GM18519 (cell line): Measurements from ENCODE around the gene YBX3.

Source experiments
- ATAC-seq: cut with Tn5 transposase; IDR thresholded peaks from one replicate; pipeline ENCODE4 v1.9.1; 2021; ENCODE audit warnings: mild to moderate bottlenecking, moderate library complexity; ENCODE audit not compliant: unreplicated experiment, low FRiP score

YBX3 gene

DNA sequence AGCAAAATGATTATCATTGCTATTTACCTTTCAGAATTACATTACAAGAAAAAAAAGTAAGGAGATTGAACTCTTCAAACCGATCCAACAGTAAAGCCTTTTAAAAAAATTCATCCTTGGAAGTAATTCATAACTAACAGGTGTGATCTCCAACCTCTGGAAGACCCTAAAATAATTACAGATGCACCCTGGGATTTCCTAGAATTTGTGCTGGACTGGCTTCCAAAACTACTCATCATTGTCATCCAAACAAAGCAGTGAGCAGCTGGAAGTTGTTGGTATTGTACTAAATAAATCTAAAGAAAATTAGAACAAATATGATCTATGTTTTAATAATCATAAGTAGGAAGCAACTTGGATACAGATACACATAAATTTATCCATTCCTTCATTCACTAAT lies 1.9 kb upstream of the YBX3 start:
- ATAC-seq = no peak

DNA sequence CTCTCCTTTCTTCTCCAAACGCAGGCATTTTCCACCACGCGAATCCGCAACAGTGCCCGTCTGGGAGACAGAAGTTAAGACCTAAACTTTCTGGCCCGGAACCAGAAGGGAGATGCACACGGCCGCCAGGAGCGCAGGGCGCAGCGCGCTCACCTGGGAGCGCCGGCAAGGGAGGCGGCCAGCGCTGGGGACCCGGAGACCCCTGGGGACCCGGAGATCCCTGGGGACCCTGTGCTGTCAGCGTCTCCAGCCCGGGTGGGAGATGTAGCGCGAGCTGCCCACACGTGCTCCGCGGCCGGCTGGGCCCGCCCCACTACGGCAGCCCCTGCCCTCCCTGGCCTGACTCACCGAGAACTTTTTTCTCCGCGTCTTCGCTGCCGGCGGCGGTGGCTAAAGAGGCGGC lies 620 bp downstream of the YBX3 start:
- ATAC-seq = no peak

DNA sequence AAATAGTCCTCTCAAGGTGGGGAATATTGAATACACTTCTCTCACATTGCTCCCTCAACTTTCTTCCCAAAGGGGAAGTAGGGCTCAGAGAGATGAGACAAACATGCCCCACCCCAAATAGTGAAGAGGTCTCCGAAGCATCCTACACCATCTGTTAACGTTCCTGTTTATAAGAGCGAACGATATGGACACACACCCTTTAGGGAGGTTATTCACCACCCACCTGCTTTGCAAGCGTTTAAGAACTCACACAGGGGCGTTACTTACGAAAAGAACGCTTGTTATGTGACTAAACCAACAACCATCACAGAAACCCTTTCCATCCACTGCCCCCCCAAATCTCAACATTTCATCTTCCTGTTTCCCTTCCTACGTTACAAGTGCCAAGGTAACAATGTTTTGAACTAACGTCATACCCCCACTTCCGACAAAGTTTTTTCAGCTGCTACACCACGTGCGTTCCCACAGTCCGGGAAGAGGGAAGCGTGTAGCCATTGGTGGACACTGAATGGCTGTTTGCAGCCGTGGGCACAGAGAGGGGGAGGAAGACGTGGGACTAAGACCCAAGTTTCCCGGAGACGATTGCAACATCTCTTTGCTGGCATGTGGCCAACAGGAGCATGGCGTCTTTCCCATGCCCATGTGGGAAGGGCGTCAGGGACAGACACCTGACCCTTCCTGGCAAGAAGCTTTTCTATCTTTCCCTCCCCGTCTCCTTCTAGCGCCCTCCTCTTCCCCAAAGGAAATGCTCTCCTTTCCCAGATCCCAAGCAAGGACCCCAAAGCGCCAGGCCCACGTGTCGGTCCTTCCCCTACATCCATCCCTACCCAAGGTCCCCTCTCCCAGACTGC lies 1.2 kb downstream of the YBX3 start:
- no peak for ATAC-seq

DNA sequence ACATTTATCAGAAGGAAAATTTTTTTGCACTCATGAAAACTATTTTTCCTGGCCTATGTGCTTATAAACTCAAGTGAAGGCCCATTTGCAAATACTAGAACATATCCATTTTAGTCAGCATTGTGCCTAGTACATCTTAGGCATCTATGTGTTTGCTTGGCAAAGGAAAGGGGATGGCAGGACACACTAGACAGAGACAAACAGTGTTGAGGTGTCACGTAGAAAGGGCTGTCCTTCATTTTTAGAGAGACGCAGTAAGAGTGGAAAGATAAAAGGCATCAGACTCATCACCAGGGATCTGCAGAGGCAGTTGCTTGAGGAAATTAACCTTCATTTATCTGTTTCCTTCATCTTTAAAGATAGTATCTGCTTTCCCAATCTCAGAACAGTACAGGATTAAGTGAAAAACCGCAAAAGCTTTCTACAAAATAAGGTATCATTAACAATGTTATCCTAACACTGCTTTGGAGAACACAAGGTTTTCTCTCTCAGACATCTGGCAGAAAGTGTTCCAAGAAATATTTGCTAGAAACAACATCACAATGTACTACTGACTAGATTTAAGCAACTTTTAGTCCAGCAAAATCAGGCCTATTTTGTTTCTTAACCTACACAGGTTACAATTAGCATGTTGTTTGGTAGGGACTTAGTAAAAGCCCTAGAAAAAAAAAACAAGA lies 2.0 kb downstream of the YBX3 start:
- ATAC-seq = no peak

DNA sequence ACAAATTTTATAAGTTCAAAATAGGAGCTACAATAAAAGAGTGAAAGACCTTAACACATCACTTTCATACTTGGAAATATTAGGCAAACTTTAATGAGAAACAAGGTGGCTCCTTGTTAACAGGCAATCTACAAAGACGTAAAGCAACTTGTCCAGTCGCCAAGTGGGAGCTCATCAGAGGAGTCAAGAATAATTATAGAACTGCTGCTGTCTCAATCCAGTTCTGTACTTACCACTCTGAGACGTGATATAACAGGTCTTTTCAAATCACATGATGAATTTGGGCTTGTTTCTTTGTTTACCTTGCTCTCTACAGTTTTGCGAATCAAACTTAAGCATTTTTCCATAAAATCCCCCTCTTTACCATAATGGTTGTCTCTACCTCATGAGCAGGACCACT lies 3.6 kb downstream of the YBX3 start:
- ATAC-seq = no peak

DNA sequence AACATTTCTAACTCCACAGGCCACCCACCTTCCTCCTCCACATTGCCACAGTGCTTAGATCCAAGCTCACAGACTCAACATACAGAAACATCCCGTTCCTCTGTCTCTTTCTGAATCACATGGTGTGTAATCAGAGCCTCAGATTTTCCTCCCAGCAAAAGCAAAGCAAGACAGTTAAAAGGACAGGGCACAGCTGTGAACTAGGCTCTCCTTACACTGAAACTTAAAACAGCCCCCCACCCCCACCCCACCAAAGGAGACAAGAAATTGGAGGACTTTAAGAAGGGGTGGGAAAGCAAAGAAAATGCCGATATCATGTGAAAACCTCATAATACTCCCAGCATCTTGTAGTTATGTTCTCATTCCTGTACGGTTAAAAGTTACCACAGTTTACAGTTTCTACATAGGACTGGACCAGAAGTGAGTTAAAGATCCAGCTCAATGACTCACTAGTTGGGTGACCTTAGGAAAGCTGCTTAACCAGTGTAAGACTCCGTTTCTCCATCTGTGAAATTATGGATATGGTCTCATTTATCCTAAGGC lies 4.8 kb downstream of the YBX3 start:
- no peak for ATAC-seq

DNA sequence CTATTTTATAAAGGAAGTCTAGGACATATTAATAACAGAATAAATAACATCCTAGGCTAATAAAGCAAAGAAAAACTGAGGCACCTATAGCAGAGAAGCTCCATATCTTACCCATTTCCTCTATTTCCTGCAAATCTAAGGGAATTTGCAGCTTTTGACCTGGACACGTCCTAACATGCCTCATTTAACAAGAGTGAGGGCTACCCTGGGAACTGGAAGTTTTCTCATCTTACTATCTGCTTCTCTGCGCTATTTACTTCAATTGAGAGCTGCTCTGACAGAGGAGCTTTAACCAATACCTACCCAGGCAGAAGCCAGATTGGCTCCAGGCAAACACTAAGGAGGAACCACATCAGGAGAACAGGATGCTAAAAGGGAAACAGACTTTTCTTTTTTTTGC lies 5.7 kb downstream of the YBX3 start:
- ATAC-seq = no peak

DNA sequence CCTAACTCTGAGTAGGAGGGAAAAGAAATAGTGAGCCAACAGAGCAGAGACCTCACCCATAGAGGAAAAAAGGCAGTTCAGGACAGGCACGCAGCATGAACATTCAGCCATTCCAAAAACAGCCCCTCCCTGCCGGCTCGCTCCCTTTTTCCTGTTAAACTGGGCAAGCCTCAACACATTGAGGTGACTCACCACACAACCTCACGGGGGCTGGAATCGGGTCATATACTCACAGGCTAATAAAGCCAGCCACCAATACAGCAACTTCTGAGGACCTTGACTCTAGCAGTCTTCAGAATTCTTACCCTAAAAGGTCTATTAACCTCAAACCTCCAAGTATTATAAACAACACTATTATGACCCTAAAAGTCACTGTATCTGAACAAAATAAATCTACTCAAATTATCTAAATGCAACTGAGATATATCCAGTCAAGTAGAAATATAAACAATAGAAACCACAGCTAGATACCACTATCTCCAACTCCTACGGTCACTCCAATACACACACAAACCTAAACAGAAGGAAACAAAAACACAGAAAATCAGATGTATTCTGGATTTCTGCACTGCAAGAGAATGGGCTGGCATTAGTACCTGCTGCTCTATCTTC lies 6.3 kb downstream of the YBX3 start:
- no peak for ATAC-seq

DNA sequence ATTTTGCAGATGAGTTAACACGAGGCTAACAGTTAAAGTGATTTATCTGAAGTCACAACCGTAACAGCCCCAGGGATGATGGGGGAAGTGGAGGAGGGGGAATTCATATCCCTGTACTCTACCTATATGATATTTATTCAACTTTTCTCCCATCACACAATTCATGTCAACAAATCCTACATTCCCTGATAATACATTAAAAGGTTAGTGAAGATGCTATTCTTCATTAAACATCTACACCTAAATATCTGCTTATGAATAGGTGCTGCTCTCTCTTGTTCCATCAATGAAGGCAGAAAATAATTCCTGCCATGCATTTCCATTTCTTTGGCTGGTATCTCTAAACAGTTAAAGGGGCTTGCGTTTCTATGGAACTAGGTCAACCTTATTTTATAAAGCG lies 6.8 kb downstream of the YBX3 start:
- no peak for ATAC-seq

DNA sequence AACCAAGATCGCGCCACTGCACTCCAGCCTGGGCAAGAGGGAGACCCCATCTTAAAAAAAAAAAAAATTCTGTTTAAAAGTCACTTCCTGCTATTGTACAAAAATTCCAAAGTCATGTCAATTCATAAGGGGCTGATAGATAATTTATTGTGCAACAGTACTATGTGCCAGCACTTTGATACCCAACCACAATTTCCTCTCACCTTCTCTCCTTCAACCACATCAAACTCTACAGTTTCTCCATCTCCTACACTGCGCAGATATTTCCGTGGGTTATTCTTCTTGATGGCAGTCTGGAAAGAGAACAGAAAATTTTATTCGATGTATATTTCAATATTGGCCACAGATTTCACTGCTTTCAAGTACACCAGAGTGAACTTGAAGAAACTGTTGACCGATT lies 7.6 kb downstream of the YBX3 start:
- ATAC-seq = no peak

DNA sequence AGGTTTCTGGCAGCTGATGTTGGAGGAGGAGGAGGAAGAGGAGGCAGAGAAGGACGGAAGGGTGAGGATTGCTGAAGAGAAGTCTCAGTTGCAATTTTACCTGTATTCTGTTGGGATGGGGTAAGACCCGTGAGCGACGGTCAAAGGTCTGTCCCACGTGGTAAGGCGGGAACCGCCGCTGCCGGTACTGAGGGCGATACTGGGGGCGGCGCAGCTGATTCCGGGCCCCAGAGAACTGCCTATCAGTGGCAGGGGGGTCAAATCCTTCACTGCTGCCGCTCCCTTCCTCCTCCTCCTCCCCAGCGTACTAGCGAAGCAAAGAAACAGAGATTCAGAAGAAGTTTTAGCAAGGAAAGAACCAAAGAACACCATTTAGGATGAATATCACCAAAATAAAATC lies 13.3 kb downstream of the YBX3 start:
- no peak for ATAC-seq

DNA sequence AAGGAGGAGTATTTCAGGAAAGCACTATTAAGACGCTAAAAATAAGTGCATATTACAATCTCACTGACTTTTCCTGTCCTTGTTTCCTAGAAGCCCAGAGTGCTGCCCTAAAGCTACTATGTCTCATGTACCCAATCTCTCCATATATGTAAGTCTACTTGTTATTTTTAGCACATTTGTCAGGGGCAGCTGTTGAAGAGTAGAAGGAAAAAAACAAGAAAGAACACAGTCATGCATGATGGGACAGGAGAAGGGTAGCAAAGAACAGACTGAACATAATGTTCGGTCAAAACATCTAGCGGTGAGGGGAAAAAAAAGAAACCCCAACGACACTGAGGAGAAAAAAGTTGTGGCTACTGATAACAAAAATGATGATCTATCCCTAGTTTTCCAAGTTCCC lies 14.3 kb downstream of the YBX3 start:
- ATAC-seq = no peak

DNA sequence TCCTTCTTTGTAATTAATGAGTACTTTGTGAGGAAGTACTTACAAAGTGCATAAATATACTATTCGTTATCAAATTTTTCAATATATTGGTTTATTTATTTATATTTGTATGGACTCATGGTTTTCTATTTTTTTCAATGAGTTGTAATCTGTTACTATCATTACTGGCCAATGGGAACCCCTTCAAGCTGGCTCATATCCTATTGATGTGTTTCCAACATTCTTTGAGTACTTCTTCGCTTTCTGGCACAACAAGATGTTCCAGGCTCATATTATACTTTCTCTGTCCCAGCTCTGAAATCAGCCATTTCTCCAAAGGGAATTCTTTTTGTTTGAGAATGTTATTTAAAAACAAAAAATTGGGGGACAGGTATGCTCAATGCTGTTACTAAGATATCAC lies 17.5 kb downstream of the YBX3 start:
- ATAC-seq = no peak

DNA sequence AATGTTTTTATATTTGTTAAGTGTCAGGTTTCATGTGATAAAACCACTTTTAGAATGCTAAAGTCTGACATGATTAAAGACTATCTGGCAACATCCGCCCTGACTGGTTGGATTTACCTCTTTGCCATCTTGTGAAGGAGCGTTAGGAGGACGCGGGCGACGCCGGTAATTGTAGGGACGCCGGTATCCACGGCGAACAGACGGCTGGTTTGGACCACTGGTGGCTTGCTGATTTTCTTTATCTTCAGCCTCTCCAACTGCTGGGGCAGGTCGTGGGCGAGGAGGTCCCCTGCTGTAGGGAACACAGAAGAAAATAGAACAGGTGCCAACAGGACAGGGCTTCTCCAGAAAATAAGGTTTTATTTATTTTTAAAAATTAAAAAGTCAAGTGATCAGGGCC lies 21.3 kb downstream of the YBX3 start:
- no peak for ATAC-seq

DNA sequence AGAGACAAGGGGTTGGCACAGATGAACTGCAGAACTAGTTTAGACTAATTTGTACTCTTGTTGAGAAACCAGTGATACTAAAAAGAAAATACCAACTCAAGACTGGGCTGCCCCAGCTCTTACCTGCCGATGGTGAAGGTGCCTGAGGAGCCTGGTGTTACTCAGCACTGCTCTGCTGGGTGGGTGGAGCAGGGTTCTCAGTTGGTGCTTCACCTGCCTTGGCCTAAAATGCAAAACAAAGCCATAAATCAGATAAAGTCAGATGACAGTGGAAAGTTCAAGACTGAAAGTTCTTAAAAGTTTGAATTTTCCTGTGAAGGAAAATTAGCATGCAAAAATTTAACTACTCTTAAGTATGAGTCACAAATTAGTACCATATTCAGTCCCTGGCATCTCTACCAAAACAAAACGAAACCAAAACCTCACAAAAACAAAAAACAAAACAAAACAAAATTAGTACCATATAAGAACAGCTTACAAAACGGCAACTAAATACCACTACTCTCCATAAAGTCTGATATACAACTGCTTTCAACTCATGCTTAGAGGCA lies 21.9 kb downstream of the YBX3 start:
- ATAC-seq = no peak

DNA sequence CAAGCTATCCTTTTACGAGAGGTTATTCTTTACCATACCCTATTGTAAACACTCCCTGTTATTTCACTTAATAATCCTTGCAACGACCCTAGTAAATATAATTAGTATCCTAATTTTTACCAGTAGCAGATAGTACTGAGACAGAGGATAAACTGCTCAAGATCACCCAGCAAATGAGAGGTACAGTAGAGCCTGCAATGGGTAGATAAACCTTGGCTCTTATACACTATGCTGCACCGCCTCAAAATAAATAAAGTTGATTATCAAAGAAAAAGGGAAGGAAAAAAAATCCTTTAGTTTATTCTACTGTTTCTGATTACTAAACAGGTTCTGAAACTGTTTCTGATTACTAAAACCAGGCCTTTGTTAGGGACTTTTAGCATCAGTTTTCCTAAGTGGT lies 22.5 kb downstream of the YBX3 start:
- ATAC-seq = no peak

DNA sequence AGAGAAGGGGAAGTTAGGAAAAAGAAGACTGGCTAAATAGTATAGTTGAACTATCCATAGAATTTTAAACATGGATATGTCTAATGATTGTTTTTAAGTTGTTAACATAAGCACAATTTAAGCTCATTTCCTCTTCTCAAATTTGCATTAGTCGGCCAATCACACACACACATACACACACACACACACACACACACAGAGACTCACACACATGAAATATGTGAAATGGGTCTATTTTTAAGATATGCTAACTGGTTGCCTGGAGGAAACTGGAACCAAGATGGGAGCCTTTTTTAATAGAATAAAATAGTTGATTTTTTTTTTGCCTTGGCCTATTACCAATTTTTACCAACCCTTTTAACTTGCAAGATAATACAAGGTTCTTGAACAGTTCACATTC lies 25.3 kb downstream of the YBX3 start:
- ATAC-seq = no peak

DNA sequence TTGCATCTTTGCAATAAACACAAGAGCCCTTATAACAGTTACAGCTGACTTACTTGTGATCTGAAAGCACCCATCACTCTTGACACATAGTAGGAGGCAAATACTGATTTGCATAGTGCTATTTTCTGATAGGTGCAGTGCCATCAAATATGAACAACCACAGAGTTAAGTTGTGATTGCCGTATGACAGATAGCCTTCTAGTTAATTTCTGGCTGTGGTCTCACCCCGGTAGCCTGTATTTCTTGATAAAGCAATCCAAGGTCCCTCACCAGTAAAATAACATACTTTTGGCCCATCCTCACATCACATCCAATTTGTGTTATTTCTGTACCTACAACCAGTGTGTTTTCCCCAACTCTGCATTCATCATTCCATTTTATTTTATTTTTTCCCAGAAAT lies 26.0 kb downstream of the YBX3 start:
- no peak for ATAC-seq

DNA sequence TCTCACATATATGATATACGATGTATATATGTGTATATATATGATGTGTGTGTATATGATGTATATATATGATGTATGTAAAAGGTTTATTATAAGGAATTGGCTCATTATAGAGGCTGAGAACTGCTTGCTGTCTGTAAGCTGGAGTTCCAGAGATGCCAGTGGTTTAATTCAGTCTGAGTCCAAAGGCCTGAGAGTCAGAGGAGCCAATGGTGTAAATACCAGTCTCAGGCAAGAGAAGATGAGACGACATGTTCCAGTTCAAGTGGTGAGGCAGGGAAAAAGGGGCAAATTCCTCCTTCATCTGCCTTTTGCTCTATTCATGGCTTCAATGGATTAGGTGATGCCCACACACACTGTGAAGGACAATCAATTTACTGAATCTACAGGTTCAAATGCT lies 32.2 kb downstream of the YBX3 start:
- ATAC-seq = no peak

DNA sequence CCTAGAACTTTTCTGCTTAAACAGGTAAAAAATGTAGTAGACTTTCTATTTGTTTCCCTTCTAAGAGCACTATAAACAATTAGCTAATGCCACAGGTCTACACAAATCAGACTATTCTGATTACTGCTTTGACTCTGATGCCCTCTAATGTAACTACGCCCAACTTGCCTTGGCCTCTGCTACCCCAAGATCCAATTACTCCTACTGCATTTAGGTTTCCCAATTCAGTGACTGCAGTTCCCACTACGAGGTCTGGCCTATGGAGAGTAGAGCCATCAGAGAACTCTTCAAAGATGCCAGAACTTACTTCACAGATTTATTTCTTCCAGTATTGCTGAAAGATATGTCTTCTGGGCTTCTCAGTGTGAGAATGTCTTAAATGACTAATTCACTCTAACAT lies 34.0 kb downstream of the YBX3 start:
- ATAC-seq = no peak

DNA sequence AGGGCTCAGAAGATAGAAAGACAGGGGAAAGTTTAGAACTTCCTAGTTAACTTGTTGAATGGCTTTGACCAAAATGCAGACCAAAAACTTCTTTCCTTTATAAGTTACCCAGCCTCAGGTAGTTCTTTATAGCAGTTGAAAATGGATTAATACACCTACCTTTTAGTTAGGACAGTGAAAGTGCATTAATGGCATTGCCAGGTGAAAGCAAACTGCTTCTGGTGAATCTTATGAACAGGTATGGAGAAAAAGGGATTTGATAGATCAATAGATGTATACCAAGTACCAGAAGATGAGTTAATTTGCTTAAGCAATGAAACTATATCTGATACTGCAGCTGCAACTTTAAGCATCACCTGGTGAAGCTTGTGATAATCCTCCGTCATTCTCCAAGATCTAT lies 35.1 kb downstream of the YBX3 start:
- no peak for ATAC-seq
